A549 treated with AZD2906 at 1 μM for 4 hours (cell line): ENCODE results near the gene GCNT3. TPM values are rescaled to one million over a fixed set of nuclear protein-coding genes. Genes with fewer than 3 reads are reported as not detected.

ENCODE experiments used
- total RNA-seq: library from RNA; stranded (reverse); fragments of 200-300 nt; extraction: Qiagen RNA extraction; gene quantifications from 5 replicates; pipeline ENCODE4 v1.2.3, GENCODE V29; 2022

GCNT3 gene
- 102 to 122 TPM (median 111 TPM) in 5 replicates for total RNA-seq

GRCh38 chr15:59611276-59612260, at the start of gene GCNT3:
Gene GCNT3, plus strand, starts transcription at chr15:59611783. Its CDS starts 6,456 bp downstream, at chr15:59618239.

GRCh38 chr15:59656897-59657634, 45.5 kb downstream of the GCNT3 start, which contains the start of gene GTF2A2:
Gene GTF2A2, minus strand, starts transcription at chr15:59657515. Its CDS starts 5,238 bp downstream, at chr15:59652277.

Other genes with a start within 250 kb of the GCNT3 start
- gene MYO1E, start 238.9 kb upstream of the GCNT3 start, total RNA-seq: 236 to 326 TPM (median 277 TPM) in 5 replicates
- gene FAM81A, start 173.6 kb upstream of the GCNT3 start, total RNA-seq: 10.1 to 12.1 TPM (median 11.7 TPM) in 5 replicates
- 158 to 174 TPM (median 165 TPM) in 5 replicates for gene GTF2A2, start 45.7 kb downstream of the GCNT3 start, total RNA-seq
- 63.1 to 103 TPM (median 68.4 TPM) in 5 replicates for gene BNIP2, start 77.5 kb downstream of the GCNT3 start, total RNA-seq